Keratinocyte (primary cell): ENCODE measurements around the gene SCARB1. TPM values are rescaled to one million over a fixed set of nuclear protein-coding genes. Genes with fewer than 3 reads are reported as not detected.

Source experiments
- DNase-seq: peaks from one replicate; pipeline ENCODE4 v3.0.0-alpha.2; 2011; ENCODE audit warnings: low read depth, missing footprints, low spot score
- FAIRE-seq: peaks from 2 replicates; lab custom pipeline; 2011; peaks lifted over from hg19 to GRCh38; lab: Jason Lieb, UNC
- H2AFZ ChIP-seq: 2 replicates; pipeline ENCODE4 v1.6.0; 2012; ENCODE audit warnings: low read length, control low read depth, inconsistent platforms; ENCODE audit not compliant: control insufficient read depth
- H3K27ac ChIP-seq: 2 replicates; pipeline ENCODE4 v1.5.1; 2011; ENCODE audit warnings: low read length; ENCODE audit not compliant: control insufficient read depth, insufficient read depth
- H3K27me3 ChIP-seq: 3 replicates; pipeline ENCODE4 v1.6.0; 2011; ENCODE audit warnings: low read length; ENCODE audit not compliant: control insufficient read depth, insufficient read depth; ENCODE audit errors: extremely low read depth
- H3K36me3 ChIP-seq, 2 experiments: 2 replicates in 1 of 2; 3 replicates in 1 of 2; pipeline ENCODE4 v1.5.1; 2011; ENCODE audit warnings: low read length in 2 of 2, mild to moderate bottlenecking in 1 of 2; ENCODE audit not compliant: control insufficient read depth in 2 of 2, insufficient read depth in 2 of 2; ENCODE audit errors: extremely low read depth in 1 of 2
- H3K4me1 ChIP-seq: 3 replicates; pipeline ENCODE4 v1.5.1; 2011; ENCODE audit warnings: low read length; ENCODE audit not compliant: control insufficient read depth, insufficient read depth; ENCODE audit errors: extremely low read depth
- H3K4me2 ChIP-seq: 3 replicates; pipeline ENCODE4 v1.6.0; 2011; ENCODE audit warnings: low read depth, low read length; ENCODE audit not compliant: control insufficient read depth, insufficient read depth; ENCODE audit errors: extremely low read depth
- H3K4me3 ChIP-seq, 3 experiments: fragments of 200-600 bp in 1 of 3; sonication (generic) in 1 of 3; 2 replicates in 2 of 3; 3 replicates in 1 of 3; pipeline ENCODE4 v1.5.1; 2011 to 2016; ENCODE audit warnings: low read length in 3 of 3, mild to moderate bottlenecking in 3 of 3, control low read depth in 2 of 3, inconsistent platforms in 1 of 3, low read depth in 1 of 3, mixed read lengths in 1 of 3, mixed run types in 1 of 3, moderate library complexity in 1 of 3; ENCODE audit not compliant: control insufficient read depth in 2 of 3, insufficient read depth in 2 of 3; ENCODE audit errors: extremely low read depth in 1 of 3
- H3K79me2 ChIP-seq: 2 replicates; pipeline ENCODE4 v1.6.0; 2012; ENCODE audit warnings: low read length; ENCODE audit not compliant: control insufficient read depth, insufficient read depth
- H3K9ac ChIP-seq: 3 replicates; pipeline ENCODE4 v1.6.0; 2011; ENCODE audit warnings: low read length; ENCODE audit not compliant: control insufficient read depth, insufficient read depth; ENCODE audit errors: extremely low read depth
- H3K9me1 ChIP-seq: 3 replicates; pipeline ENCODE4 v1.6.0; 2011; ENCODE audit warnings: low read length; ENCODE audit not compliant: control insufficient read depth, insufficient read depth; ENCODE audit errors: extremely low read depth
- H3K9me3 ChIP-seq: 2 replicates; pipeline ENCODE4 v1.5.1; 2012; ENCODE audit warnings: low read depth, low read length; ENCODE audit not compliant: control insufficient read depth
- H4K20me1 ChIP-seq: 3 replicates; pipeline ENCODE4 v1.6.0; 2011; ENCODE audit warnings: low read length; ENCODE audit not compliant: control insufficient read depth, insufficient read depth; ENCODE audit errors: extremely low read depth
- EZH2 ChIP-seq: IDR thresholded peaks from one replicate; pipeline ENCODE4 v1.6.1; 2012; ENCODE audit warnings: inconsistent platforms, mild to moderate bottlenecking, low read length, moderate library complexity
- dilution Hi-C: fragments of 300-500 bp; cut with MboI; formaldehyde crosslinking; loops from one replicate; pipeline ENCODE4 v1.7.0; 2020; ENCODE audit warnings: low sequenced_read_pairs; ENCODE audit not compliant: extremely low pct_ligation_motif_present
- polyA plus RNA-seq, 5 experiments: library from polyadenylated mRNA; depleted of rRNA in 3 of 5; stranded (reverse) in 3 of 5; stranded (forward) in 1 of 5; unstranded in 1 of 5; fragments of >200 nt; gene quantifications; 1 replicate in 1 of 5; 2 replicates in 3 of 5; 3 replicates in 1 of 5; pipeline versions ENCODE4 v1.2.1 to v1.2.3, GENCODE V29; 2011 to 2012; ENCODE audit warnings: missing spikeins in 2 of 5, low read depth in 1 of 5, low replicate concordance in 1 of 5
- TF ChIP-seq, protein P1 (sequence below), 3 experiments: IDR thresholded peaks in 1 of 3; conservative IDR thresholded peaks in 1 of 3; optimal IDR thresholded peaks in 1 of 3; 2 replicates in 2 of 3; 3 replicates in 1 of 3; pipeline versions ENCODE3 to v1.5.1; 2011; ENCODE audit warnings: low read length in 3 of 3, mild to moderate bottlenecking in 3 of 3, moderate library complexity in 2 of 3, control low read depth in 1 of 3, inconsistent platforms in 1 of 3; ENCODE audit not compliant: insufficient read depth in 2 of 3; ENCODE audit errors: extremely low read depth in 1 of 3

Gene SCARB1
- polyA plus RNA-seq, 1 donor (not counting 4 experiments of a cell fraction or from before 2014, with no cell fraction given): 40.9 TPM

DNA sequence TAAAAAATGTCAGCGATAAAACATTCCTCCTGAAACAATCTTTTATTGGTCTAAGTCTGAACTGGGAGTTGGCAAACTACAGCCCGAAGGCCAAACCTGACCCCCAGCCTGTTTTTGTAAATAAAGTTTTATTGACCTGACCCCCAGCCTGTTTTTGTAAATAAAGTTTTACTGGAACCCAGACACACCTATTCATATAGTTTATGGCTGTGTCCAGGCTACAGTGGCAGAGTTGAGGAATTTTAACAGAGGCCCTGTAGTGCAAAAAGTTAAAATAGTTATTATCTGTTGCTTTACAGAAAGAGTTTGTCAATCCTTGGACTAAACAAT is 12.1 kb upstream of the SCARB1 start:
- FAIRE-seq (no peak), DNase-seq (no peak)
- Histone ChIP-seq H3K4me2 (no peak overlapping the region), H3K36me3 (no peaks in the 10 kb centered on the region), H3K79me2 (no peaks in the 10 kb centered on the region), H3K27me3 (no peaks in the 10 kb centered on the region), H3K4me1 (no peaks in the 10 kb centered on the region), H3K27ac (no peak overlapping the region), H4K20me1 (no peaks in the 10 kb centered on the region), H3K9me1 (peaks cover 2% of the 10 kb centered on the region), H3K9ac (no peak overlapping the region), H3K4me3 (no peak overlapping the region), H2AFZ (no peak overlapping the region), H3K9me3 (no peaks in the 10 kb centered on the region)
- TF ChIP-seq, protein P1, sequence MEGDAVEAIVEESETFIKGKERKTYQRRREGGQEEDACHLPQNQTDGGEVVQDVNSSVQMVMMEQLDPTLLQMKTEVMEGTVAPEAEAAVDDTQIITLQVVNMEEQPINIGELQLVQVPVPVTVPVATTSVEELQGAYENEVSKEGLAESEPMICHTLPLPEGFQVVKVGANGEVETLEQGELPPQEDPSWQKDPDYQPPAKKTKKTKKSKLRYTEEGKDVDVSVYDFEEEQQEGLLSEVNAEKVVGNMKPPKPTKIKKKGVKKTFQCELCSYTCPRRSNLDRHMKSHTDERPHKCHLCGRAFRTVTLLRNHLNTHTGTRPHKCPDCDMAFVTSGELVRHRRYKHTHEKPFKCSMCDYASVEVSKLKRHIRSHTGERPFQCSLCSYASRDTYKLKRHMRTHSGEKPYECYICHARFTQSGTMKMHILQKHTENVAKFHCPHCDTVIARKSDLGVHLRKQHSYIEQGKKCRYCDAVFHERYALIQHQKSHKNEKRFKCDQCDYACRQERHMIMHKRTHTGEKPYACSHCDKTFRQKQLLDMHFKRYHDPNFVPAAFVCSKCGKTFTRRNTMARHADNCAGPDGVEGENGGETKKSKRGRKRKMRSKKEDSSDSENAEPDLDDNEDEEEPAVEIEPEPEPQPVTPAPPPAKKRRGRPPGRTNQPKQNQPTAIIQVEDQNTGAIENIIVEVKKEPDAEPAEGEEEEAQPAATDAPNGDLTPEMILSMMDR (optimal IDR thresholded peaks at IDR 0.05 in 1 of 3, IDR thresholded peaks at IDR 0.05 in 1 of 3, conservative IDR thresholded peaks at IDR 0.05 in 1 of 3; ENCODE audit: extremely low read depth in 1 of 3, insufficient read depth in 2 of 3, low read length in 3 of 3): no peak
- TF ChIP-seq EZH2: no peak
- dilution Hi-C loops: no loop called here

DNA sequence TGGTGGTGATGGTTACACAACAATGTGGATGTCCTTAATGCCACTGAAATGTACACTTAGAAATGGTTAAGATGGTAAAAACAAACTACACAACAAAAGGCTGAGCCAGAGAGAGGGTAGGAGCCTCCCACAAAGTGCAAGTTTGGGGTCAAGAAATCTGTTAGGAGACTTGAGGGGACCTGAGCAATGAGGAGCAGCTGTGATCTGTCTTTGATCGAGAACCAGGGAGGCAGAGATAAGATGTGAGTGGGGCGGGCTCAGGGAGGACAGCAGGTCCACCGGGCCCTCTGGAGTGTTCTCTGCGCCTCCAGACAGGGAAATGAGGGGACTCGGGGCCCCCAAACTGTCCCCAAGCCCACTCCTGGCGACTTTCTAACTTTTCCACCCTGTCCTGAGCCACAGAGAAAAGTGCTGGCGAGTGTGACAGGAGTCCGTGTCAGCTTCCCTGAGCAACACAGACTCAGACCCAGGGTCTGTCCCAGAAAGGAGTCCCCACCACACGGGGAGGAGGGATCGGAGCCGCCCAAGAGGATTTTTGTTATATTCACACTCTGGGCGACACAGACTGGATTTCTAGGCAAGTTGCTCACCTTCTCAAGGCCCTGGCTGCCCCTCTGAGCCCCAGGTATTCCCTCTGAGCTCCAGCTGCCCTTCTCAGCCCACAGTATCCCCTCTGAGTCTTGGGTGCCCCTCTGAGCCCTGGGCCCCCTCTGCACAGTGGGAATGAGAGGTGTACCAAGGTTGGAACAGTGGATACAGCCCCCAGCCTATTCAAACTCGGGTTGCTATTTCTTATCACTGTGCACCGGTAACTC is 11.5 kb upstream of the SCARB1 start:
- H3K4me3 ChIP-seq: no peak overlapping the region
- H3K27ac ChIP-seq: no peak overlapping the region
- no peaks in the 10 kb centered on the region for H3K79me2 ChIP-seq
- H3K27me3 ChIP-seq: no peaks in the 10 kb centered on the region
- no peak overlapping the region for H3K4me2 ChIP-seq
- dilution Hi-C loops: no loop called here
- no peaks in the 10 kb centered on the region for H3K9me3 ChIP-seq
- H2AFZ ChIP-seq: no peak overlapping the region
- H4K20me1 ChIP-seq: no peaks in the 10 kb centered on the region
- no peaks in the 10 kb centered on the region for H3K36me3 ChIP-seq
- TF ChIP-seq, protein P1 (optimal IDR thresholded peaks at IDR 0.05 in 1 of 3, IDR thresholded peaks at IDR 0.05 in 1 of 3, conservative IDR thresholded peaks at IDR 0.05 in 1 of 3; ENCODE audit: extremely low read depth in 1 of 3, insufficient read depth in 2 of 3, low read length in 3 of 3): no peak
- no peak for TF ChIP-seq EZH2
- FAIRE-seq (no peak), DNase-seq (no peak)
- H3K9me1 ChIP-seq: peaks cover 2% of the 10 kb centered on the region
- no peaks in the 10 kb centered on the region for H3K4me1 ChIP-seq
- no peak overlapping the region for H3K9ac ChIP-seq
